Activated CD4-positive, alpha-beta T cell treated with anti-CD3 and anti-CD28 coated beads for 1 hour (primary cell): Measurements from ENCODE around the gene ELK4.

Source experiments
- DNase-seq: peaks from one replicate; pipeline ENCODE4 v3.0.0-alpha.2; 2020

The ELK4 gene

GRCh38 chr1:205629751-205630150, 2.1 kb downstream of the ELK4 start:
- DNase-seq, result no peak

- DNase-seq, result no peak
These were observed 3.9 kb downstream of the ELK4 start for GRCh38 chr1:205627956-205628355.

- no peak for DNase-seq
These were observed 5.6 kb downstream of the ELK4 start for GRCh38 chr1:205626216-205626615.

GRCh38 chr1:205623646-205624045, 8.2 kb downstream of the ELK4 start:
- DNase-seq, result no peak

- no peak for DNase-seq
These were observed 11.5 kb downstream of the ELK4 start for GRCh38 chr1:205620269-205620668.

GRCh38 chr1:205619376-205619775, 12.4 kb downstream of the ELK4 start:
- no peak for DNase-seq

- no peak for DNase-seq
These were observed 15.1 kb downstream of the ELK4 start for GRCh38 chr1:205616563-205617293.

GRCh38 chr1:205615789-205616188, 16.0 kb downstream of the ELK4 start:
- DNase-seq, result no peak

- no peak for DNase-seq
These were observed 17.9 kb downstream of the ELK4 start for GRCh38 chr1:205613854-205614412.

GRCh38 chr1:205612556-205612955, 19.3 kb downstream of the ELK4 start:
- no peak for DNase-seq

- DNase-seq, result no peak
These were observed 19.7 kb downstream of the ELK4 start for GRCh38 chr1:205612104-205612503.

GRCh38 chr1:205610901-205611466, 20.8 kb downstream of the ELK4 start:
- no peak for DNase-seq

- no peak for DNase-seq
These were observed 21.8 kb downstream of the ELK4 start for GRCh38 chr1:205610036-205610435.

- no peak for DNase-seq
These were observed 26.8 kb downstream of the ELK4 start for GRCh38 chr1:205604825-205605505.

- no peak for DNase-seq
These were observed 27.8 kb downstream of the ELK4 start for GRCh38 chr1:205604059-205604458.

GRCh38 chr1:205601205-205601604, 30.6 kb downstream of the ELK4 start:
- no peak for DNase-seq

GRCh38 chr1:205600085-205600484, 31.7 kb downstream of the ELK4 start:
- no peak for DNase-seq

- DNase-seq, result no peak
These were observed 32.2 kb downstream of the ELK4 start for GRCh38 chr1:205599669-205600042.

- DNase-seq, result no peak
These were observed 32.8 kb downstream of the ELK4 start for GRCh38 chr1:205598841-205599668.

- DNase-seq, result no peak
These were observed 34.0 kb downstream of the ELK4 start for GRCh38 chr1:205597691-205598314.

- DNase-seq, result no peak
These were observed 34.9 kb downstream of the ELK4 start for GRCh38 chr1:205596876-205597275.

- no peak for DNase-seq
These were observed 36.0 kb downstream of the ELK4 start for GRCh38 chr1:205595861-205596260.

- no peak for DNase-seq
These were observed 36.4 kb downstream of the ELK4 start for GRCh38 chr1:205595435-205595834.
